HS-5 (cell line): ENCODE data around the gene BAG1.

Experiments used
- DNase-seq: peaks from one replicate; pipeline ENCODE4 v3.0.0-alpha.2; 2012; ENCODE audit warnings: low read depth

The BAG1 gene

DNA sequence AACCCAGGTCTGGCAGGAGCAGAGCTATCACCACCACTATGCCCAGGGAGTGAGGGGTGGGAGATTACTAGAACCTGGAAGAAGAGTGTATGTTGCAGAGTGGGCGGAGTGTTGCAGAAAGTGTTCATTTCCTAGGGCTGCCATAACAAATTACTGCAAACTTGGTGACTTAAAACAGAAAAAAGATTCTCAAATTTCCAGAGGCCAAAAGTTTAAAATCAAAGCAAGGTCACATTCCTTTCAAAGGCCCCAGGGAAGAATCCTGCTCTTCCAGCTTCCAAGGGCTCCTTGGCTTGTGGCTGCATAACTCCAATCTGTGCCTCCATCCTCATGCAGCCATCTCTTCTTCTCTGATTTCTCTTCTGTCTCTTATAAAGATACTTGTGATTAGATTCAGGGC is 55.1 kb downstream of the BAG1 start:
- no peak for DNase-seq

DNA sequence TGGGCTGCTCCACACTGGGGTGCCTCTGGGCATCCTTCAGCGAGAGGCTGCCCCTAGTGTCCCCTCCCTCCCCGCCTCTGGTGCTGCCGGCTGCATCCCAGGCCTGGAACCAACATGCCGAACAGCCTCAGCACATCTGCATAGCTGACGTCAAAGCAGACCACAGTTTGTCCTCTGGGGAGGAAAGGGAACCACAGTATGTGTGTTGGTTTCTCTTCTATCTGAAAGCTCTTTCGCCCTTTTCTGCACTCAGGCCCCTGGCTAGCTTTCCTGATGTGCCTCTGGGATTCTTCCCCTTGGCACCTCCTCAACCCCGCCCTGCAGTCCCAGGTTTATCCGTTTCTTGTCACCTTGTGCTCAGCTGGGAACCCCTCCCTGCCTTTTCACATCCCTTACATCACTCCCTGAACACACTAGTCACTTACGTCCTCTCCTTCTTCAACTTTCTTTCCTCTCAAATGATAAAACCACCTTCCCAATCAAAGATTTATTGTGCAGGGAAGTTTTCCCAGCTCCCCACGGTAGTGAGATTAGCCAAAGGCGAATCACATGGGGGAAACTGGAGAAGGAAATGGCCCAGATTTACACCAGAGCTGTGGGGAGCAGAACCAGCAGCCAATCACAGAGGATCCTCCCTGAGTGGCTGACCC is 61.8 kb downstream of the BAG1 start:
- no peak for DNase-seq
